Ishikawa (cell line): Measurements from ENCODE around the gene JPH3.

Source experiments
- CREB1 ChIP-seq: IDR thresholded peaks from 2 replicates; pipeline ENCODE4 v1.6.1; 2012; ENCODE audit warnings: low read depth
- EP300 ChIP-seq: IDR thresholded peaks from 2 replicates; pipeline ENCODE4 v1.6.1; 2012; ENCODE audit warnings: borderline replicate concordance
- RAD21 ChIP-seq: IDR thresholded peaks from 2 replicates; pipeline ENCODE4 v1.6.1; 2012; ENCODE audit warnings: low read depth
- TEAD4 ChIP-seq: IDR thresholded peaks from 2 replicates; pipeline ENCODE4 v1.6.1; 2012
- YY1 ChIP-seq: IDR thresholded peaks from 2 replicates; pipeline ENCODE4 v1.6.1; 2012; ENCODE audit warnings: low read depth
- ZBTB7A ChIP-seq: IDR thresholded peaks from 2 replicates; pipeline ENCODE4 v1.6.1; 2012; ENCODE audit warnings: low read depth
- TF ChIP-seq, protein P1 (sequence below): IDR thresholded peaks from 2 replicates; pipeline ENCODE4 v1.6.1; 2012; ENCODE audit warnings: low read depth, mild to moderate bottlenecking

DNA sequence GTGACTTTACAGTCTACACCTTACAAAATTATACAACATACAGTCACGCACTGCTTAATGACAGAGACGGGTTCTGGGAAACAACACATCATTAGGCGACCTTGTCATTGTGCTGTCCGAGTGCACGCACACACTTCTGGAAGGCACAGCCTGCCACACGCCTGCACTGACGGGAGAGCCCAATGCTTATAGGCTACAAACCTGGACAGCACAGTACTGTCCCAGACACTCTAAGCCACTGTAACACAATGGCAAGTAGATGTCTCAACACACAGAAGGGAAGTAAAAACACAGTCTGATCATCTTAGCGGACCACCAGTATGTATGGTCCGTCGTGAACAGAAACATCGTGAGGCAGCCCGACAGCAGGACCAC, 133.7 kb downstream of the JPH3 start:
- TF ChIP-seq EP300 (no peak), RAD21 (no peak), ZBTB7A (no peak), CREB1 (no peak), YY1 (no peak), TEAD4 (no peak)
- TF ChIP-seq, protein P1, sequence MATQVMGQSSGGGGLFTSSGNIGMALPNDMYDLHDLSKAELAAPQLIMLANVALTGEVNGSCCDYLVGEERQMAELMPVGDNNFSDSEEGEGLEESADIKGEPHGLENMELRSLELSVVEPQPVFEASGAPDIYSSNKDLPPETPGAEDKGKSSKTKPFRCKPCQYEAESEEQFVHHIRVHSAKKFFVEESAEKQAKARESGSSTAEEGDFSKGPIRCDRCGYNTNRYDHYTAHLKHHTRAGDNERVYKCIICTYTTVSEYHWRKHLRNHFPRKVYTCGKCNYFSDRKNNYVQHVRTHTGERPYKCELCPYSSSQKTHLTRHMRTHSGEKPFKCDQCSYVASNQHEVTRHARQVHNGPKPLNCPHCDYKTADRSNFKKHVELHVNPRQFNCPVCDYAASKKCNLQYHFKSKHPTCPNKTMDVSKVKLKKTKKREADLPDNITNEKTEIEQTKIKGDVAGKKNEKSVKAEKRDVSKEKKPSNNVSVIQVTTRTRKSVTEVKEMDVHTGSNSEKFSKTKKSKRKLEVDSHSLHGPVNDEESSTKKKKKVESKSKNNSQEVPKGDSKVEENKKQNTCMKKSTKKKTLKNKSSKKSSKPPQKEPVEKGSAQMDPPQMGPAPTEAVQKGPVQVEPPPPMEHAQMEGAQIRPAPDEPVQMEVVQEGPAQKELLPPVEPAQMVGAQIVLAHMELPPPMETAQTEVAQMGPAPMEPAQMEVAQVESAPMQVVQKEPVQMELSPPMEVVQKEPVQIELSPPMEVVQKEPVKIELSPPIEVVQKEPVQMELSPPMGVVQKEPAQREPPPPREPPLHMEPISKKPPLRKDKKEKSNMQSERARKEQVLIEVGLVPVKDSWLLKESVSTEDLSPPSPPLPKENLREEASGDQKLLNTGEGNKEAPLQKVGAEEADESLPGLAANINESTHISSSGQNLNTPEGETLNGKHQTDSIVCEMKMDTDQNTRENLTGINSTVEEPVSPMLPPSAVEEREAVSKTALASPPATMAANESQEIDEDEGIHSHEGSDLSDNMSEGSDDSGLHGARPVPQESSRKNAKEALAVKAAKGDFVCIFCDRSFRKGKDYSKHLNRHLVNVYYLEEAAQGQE: no peak
